ENCODE measurements around the gene FOXK1. TPM values are rescaled to one million over a fixed set of nuclear protein-coding genes. Genes with fewer than 3 reads are reported as not detected.

Gene FOXK1
- total RNA-seq, 2 donors from 2014 or later, result 36.9 to 43.4 TPM

DNA sequence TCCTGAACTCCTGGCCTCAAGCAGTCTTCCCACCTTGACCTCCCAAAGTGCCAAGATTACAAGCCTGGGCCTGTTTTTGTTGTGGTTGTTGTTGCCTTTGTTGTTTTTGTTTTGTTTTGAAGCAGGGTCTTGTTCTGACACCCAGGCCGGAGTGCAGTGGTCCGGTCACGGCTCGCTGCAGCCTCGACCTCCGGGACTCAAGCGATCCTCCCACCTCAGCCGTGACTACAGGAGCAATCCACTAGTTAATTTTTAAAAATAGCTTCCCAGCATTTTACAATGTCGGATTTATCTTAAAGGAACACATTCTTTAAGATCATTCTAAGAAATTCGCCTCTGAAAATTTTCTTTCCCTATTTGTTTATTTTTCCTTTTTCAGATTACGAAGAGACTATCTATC lies 65.7 kb downstream of the FOXK1 start:
- no peak for DNase-seq
- Histone ChIP-seq H3K9me3 (ENCODE audit: control insufficient read depth, low read length) (no peaks in the 10 kb centered on the region), H3K4me3 (ENCODE audit: low read length) (no peak overlapping the region), H3K9ac (ENCODE audit: extremely low read depth, low read length, poor library complexity, severe bottlenecking) (no peak overlapping the region), H3K27ac (ENCODE audit: low read depth, low read length) (no peak overlapping the region), H3K4me1 (ENCODE audit: control insufficient read depth, insufficient read depth, low read length) (peaks cover 8% of the 10 kb centered on the region), H3K36me3 (ENCODE audit: control insufficient read depth, insufficient read depth, low read length) (peaks cover 44% of the 10 kb centered on the region), H3K27me3 (ENCODE audit: control insufficient read depth, insufficient read depth, low read length, poor library complexity, severe bottlenecking) (no peaks in the 10 kb centered on the region)
- Mint-ChIP-seq H3K27ac (no peak overlapping the region), H3K36me3 (ENCODE audit: low read depth) (peaks cover 44% of the 10 kb centered on the region), H3K9me3 (no peaks in the 10 kb centered on the region), H3K27me3 (ENCODE audit: insufficient read depth) (no peaks in the 10 kb centered on the region), H3K4me3 (no peak overlapping the region), H3K4me1 (peaks cover 32% of the 10 kb centered on the region)
- TF ChIP-seq, protein P1, sequence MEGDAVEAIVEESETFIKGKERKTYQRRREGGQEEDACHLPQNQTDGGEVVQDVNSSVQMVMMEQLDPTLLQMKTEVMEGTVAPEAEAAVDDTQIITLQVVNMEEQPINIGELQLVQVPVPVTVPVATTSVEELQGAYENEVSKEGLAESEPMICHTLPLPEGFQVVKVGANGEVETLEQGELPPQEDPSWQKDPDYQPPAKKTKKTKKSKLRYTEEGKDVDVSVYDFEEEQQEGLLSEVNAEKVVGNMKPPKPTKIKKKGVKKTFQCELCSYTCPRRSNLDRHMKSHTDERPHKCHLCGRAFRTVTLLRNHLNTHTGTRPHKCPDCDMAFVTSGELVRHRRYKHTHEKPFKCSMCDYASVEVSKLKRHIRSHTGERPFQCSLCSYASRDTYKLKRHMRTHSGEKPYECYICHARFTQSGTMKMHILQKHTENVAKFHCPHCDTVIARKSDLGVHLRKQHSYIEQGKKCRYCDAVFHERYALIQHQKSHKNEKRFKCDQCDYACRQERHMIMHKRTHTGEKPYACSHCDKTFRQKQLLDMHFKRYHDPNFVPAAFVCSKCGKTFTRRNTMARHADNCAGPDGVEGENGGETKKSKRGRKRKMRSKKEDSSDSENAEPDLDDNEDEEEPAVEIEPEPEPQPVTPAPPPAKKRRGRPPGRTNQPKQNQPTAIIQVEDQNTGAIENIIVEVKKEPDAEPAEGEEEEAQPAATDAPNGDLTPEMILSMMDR (conservative IDR thresholded peaks at IDR 0.05), result no peak
- 95 to 100% methylated on average over 11 of the region's 11 CpGs for WGBS, 2 experiments (ENCODE audit: insufficient coverage in 1 of 2, insufficient read length in 1 of 2)

DNA sequence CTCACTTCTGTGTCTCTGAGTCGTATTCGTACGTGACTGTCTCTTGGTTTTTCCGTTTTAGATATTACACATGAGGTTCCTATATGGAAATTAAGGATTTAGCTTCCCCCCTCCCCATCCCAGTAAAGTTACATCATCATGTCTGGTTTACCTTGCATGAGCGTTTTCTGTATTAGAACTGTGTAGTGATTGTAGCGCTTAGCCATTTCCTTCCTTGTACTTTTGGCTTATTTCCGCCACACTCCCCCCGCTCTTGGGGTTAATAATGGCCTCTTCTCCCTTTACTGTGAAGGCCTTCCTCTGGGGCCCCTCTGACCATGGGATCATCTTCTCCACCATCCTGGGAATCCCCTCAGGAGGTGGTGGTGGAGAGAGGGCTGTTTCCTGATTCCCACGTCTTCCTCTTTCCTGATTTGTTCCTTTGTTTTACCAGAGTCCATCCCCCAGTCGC lies 66.2 kb downstream of the FOXK1 start:
- 93% methylated on average over 6 to 10 of the region's 10 CpGs for WGBS, 2 experiments (ENCODE audit: insufficient coverage in 1 of 2, insufficient read length in 1 of 2)
- Histone ChIP-seq H3K9ac (ENCODE audit: extremely low read depth, low read length, poor library complexity, severe bottlenecking) (no peak overlapping the region), H3K27ac (ENCODE audit: low read depth, low read length) (no peak overlapping the region), H3K36me3 (ENCODE audit: control insufficient read depth, insufficient read depth, low read length) (peaks cover 39% of the 10 kb centered on the region), H3K4me1 (ENCODE audit: control insufficient read depth, insufficient read depth, low read length) (peaks cover 8% of the 10 kb centered on the region), H3K9me3 (ENCODE audit: control insufficient read depth, low read length) (no peaks in the 10 kb centered on the region), H3K27me3 (ENCODE audit: control insufficient read depth, insufficient read depth, low read length, poor library complexity, severe bottlenecking) (no peaks in the 10 kb centered on the region), H3K4me3 (ENCODE audit: low read length) (no peak overlapping the region)
- TF ChIP-seq, protein P1 (conservative IDR thresholded peaks at IDR 0.05), result no peak
- H3K27ac Mint-ChIP-seq, result no peak overlapping the region
- peaks cover 27% of the 10 kb centered on the region for H3K4me1 Mint-ChIP-seq
- no peaks in the 10 kb centered on the region for H3K27me3 Mint-ChIP-seq (ENCODE audit: insufficient read depth)
- H3K36me3 Mint-ChIP-seq (ENCODE audit: low read depth), result peaks cover 39% of the 10 kb centered on the region
- no peak for DNase-seq
- H3K4me3 Mint-ChIP-seq, result no peak overlapping the region
- H3K9me3 Mint-ChIP-seq, result no peaks in the 10 kb centered on the region

DNA sequence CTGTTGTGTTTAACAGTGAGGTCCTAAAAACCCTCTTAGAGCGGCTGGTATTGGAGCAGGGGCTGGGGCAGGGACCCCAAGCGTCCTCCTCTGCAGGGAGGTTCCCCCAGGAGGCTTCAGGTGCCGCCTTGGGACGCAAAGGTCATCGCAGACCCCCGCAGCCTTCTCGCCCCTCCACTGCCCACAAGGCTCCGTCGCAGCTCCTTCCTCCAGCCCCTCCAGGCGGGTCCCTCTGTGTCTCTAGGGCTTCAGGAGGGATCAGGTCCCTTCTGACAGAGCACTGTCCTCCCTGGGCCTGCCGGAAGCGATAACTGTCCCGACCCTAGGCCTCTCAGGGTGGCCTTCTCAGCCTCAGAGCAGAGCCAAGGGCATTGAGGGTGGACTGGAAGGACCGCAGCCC lies 67.3 kb downstream of the FOXK1 start:
- Histone ChIP-seq H3K36me3 (ENCODE audit: control insufficient read depth, insufficient read depth, low read length) (peaks cover 48% of the 10 kb centered on the region), H3K27ac (ENCODE audit: low read depth, low read length) (no peak overlapping the region), H3K9me3 (ENCODE audit: control insufficient read depth, low read length) (no peaks in the 10 kb centered on the region), H3K9ac (ENCODE audit: extremely low read depth, low read length, poor library complexity, severe bottlenecking) (no peak overlapping the region), H3K27me3 (ENCODE audit: control insufficient read depth, insufficient read depth, low read length, poor library complexity, severe bottlenecking) (no peaks in the 10 kb centered on the region), H3K4me1 (ENCODE audit: control insufficient read depth, insufficient read depth, low read length) (peaks cover 5% of the 10 kb centered on the region), H3K4me3 (ENCODE audit: low read length) (no peak overlapping the region)
- TF ChIP-seq, protein P1 (conservative IDR thresholded peaks at IDR 0.05), result no peak
- peaks cover 16% of the 10 kb centered on the region for H3K4me1 Mint-ChIP-seq
- peaks cover 36% of the 10 kb centered on the region for H3K36me3 Mint-ChIP-seq (ENCODE audit: low read depth)
- H3K9me3 Mint-ChIP-seq, result no peaks in the 10 kb centered on the region
- H3K27ac Mint-ChIP-seq, result no peak overlapping the region
- DNase-seq, result no peak
- no peak overlapping the region for H3K4me3 Mint-ChIP-seq
- H3K27me3 Mint-ChIP-seq (ENCODE audit: insufficient read depth), result no peaks in the 10 kb centered on the region
- WGBS, 2 experiments (ENCODE audit: insufficient coverage in 1 of 2, insufficient read length in 1 of 2), result 85 to 93% methylated on average over 4 to 14 of the region's 14 CpGs

Measured in endodermal cell (in vitro differentiated cells).